HepG2 (cell line): ENCODE data around the gene ACSF3.

ENCODE experiments used
- BRCA1 ChIP-seq: sonication (generic); formaldehyde crosslinking; IDR thresholded peaks from 2 replicates; pipeline ENCODE4 v1.4.0; 2020; ENCODE audit warnings: missing genetic modification reagents
- CREM ChIP-seq, 2 experiments: sonication (generic) in 1 of 2; formaldehyde crosslinking in 1 of 2; IDR thresholded peaks; 2 replicates each; pipeline versions ENCODE4 v1.4.0 to v1.6.1; 2016 to 2020; ENCODE audit warnings: antibody characterized with exemption in 1 of 2, mild to moderate bottlenecking in 1 of 2, missing genetic modification reagents in 1 of 2
- CTCF ChIP-seq: sonication (generic); formaldehyde crosslinking; IDR thresholded peaks from 2 replicates; pipeline ENCODE4 v1.5.0; 2020; ENCODE audit warnings: mild to moderate bottlenecking, missing genetic modification reagents, moderate library complexity
- EED ChIP-seq: sonication (generic); formaldehyde crosslinking; IDR thresholded peaks from 2 replicates; pipeline ENCODE4 v1.5.0; 2020; ENCODE audit warnings: mild to moderate bottlenecking, missing genetic modification reagents
- HDAC6 ChIP-seq: fragments of 200-600 bp; sonication (generic); IDR thresholded peaks from 2 replicates; pipeline ENCODE4 v1.7.0; 2017; ENCODE audit warnings: mild to moderate bottlenecking, antibody characterized with exemption, low read length, low read depth
- KDM4B ChIP-seq: sonication (generic); formaldehyde crosslinking; IDR thresholded peaks from 2 replicates; pipeline ENCODE4 v1.4.0; 2020; ENCODE audit warnings: missing genetic modification reagents
- MAFK ChIP-seq, 2 experiments: IDR thresholded peaks in 1 of 2; conservative IDR thresholded peaks in 1 of 2; 2 replicates each; pipeline ENCODE4 v1.6.1; 2011; ENCODE audit warnings: improper control_type of control experiment in 2 of 2, low read length in 2 of 2
- PAWR ChIP-seq: sonication (generic); formaldehyde crosslinking; IDR thresholded peaks from 2 replicates; pipeline ENCODE4 v1.4.0; 2020; ENCODE audit warnings: missing genetic modification reagents, mild to moderate bottlenecking, borderline replicate concordance
- POLR2A ChIP-seq, 2 experiments: IDR thresholded peaks; 2 replicates each; pipeline ENCODE4 v1.6.1; 2011; ENCODE audit warnings: low read depth in 2 of 2, low read length in 2 of 2, mild to moderate bottlenecking in 1 of 2, moderate library complexity in 1 of 2; ENCODE audit not compliant: insufficient read depth in 1 of 2
- RAD21 ChIP-seq: fragments of 450-650 bp; formaldehyde crosslinking; IDR thresholded peaks from 2 replicates; pipeline ENCODE4 v1.5.0; 2020; ENCODE audit warnings: mild to moderate bottlenecking
- REXO4 ChIP-seq: sonication (generic); formaldehyde crosslinking; IDR thresholded peaks from 2 replicates; pipeline ENCODE4 v1.8.0; 2022; ENCODE audit warnings: missing genetic modification reagents, mild to moderate bottlenecking, borderline replicate concordance
- ZMYM3 ChIP-seq: sonication (generic); formaldehyde crosslinking; IDR thresholded peaks from 2 replicates; pipeline ENCODE4 v1.5.1; 2020; ENCODE audit warnings: mild to moderate bottlenecking, missing genetic modification reagents
- ZNF501 ChIP-seq: sonication (generic); formaldehyde crosslinking; IDR thresholded peaks from 2 replicates; pipeline ENCODE4 v1.5.1; 2020; ENCODE audit warnings: mild to moderate bottlenecking, moderate library complexity, missing genetic modification reagents
- ZNF629 ChIP-seq: sonication (generic); formaldehyde crosslinking; conservative IDR thresholded peaks from 2 replicates; pipeline ENCODE4 v1.5.0; 2020; ENCODE audit warnings: missing genetic modification reagents

GRCh38 chr16:89177501-89177900, 83.8 kb downstream of the ACSF3 start:
- TF ChIP-seq BRCA1 (CRISPR knock-in tag) (no peak), ZMYM3 (no peak), ZNF629 (no peak), MAFK (conservative IDR thresholded peaks at IDR 0.05 in 1 of 2, IDR thresholded peaks at IDR 0.05 in 1 of 2; ENCODE audit: low read length in 2 of 2) (no peak), EED (CRISPR knock-in tag) (no peak), POLR2A (IDR thresholded peaks at IDR 0.05; ENCODE audit: insufficient read depth in 1 of 2, low read depth in 2 of 2, low read length in 2 of 2) (no peak), ZNF501 (CRISPR knock-in tag) (no peak), CREM (IDR thresholded peaks at IDR 0.05) (no peak), CREM (CRISPR knock-in tag; IDR thresholded peaks at IDR 0.05) (no peak), CTCF (CRISPR knock-in tag) (no peak), PAWR (CRISPR knock-in tag) (no peak), REXO4 (no peak), HDAC6 (no peak), KDM4B (CRISPR knock-in tag) (no peak), RAD21 (CRISPR knock-in tag) (no peak)
